SU-DHL-6 (cell line): ENCODE data around the gene TACSTD2.
"Not testable (repeated sequence)": the region's sequence is repeated elsewhere in the genome, so short reads cannot be mapped to it uniquely, and the experiment has no call there.

Experiments used
- H2AFZ ChIP-seq: fragments of 200-600 bp; sonication (generic); 2 replicates; pipeline ENCODE4 v1.6.1; 2014; ENCODE audit warnings: low read depth, mild to moderate bottlenecking, moderate library complexity, mixed read lengths, antibody characterized with exemption, low read length; ENCODE audit not compliant: severe bottlenecking
- H3F3A ChIP-seq: fragments of 200-600 bp; shearing (Covaris generic); 2 replicates; pipeline ENCODE4 v1.6.0; 2016; ENCODE audit warnings: antibody characterized with exemption, mild to moderate bottlenecking; ENCODE audit not compliant: insufficient read depth
- H3K27ac ChIP-seq: fragments of 200-600 bp; sonication (generic); 2 replicates; pipeline ENCODE4 v1.5.1; 2016; ENCODE audit warnings: low read depth, mild to moderate bottlenecking, low read length, moderate library complexity, mixed read lengths
- H3K27me3 ChIP-seq: fragments of 200-600 bp; sonication (generic), shearing (Covaris generic); 2 replicates; pipeline ENCODE4 v1.6.0; 2014; ENCODE audit warnings: mild to moderate bottlenecking, low read length
- H3K36me3 ChIP-seq: fragments of 200-600 bp; sonication (generic); 2 replicates; pipeline ENCODE4 v1.6.1; 2014; ENCODE audit warnings: mild to moderate bottlenecking, low read length, mixed read lengths
- H3K4me2 ChIP-seq: fragments of 300-600, 200-600 bp; shearing (Covaris generic), sonication (generic); 2 replicates; pipeline ENCODE4 v1.6.0; 2014; ENCODE audit warnings: low read length, low read depth, mild to moderate bottlenecking; ENCODE audit not compliant: poor library complexity, severe bottlenecking
- H3K4me3 ChIP-seq: fragments of 200-600 bp; sonication (generic); 2 replicates; pipeline ENCODE4 v1.5.1; 2014; ENCODE audit warnings: antibody characterized with exemption, low read length, mild to moderate bottlenecking, mixed read lengths; ENCODE audit not compliant: insufficient read depth, poor library complexity, severe bottlenecking
- H3K79me2 ChIP-seq: fragments of 200-600 bp; sonication (generic); 2 replicates; pipeline ENCODE4 v1.6.1; 2014; ENCODE audit warnings: mild to moderate bottlenecking, low read length, moderate library complexity; ENCODE audit not compliant: insufficient read depth
- H3K9ac ChIP-seq: fragments of 200-600 bp; sonication (generic); 2 replicates; pipeline ENCODE4 v1.7.0; 2014; ENCODE audit warnings: mild to moderate bottlenecking, low read length
- H3K9me2 ChIP-seq: fragments of 200-600 bp; sonication (generic); replicated peaks from 2 replicates; pipeline ENCODE4 v1.6.1; 2014; ENCODE audit warnings: low read length; ENCODE audit not compliant: insufficient read depth
- H3K9me3 ChIP-seq: fragments of 200-600 bp; sonication (generic); 2 replicates; pipeline ENCODE4 v1.6.1; 2014; ENCODE audit warnings: low read length, mixed read lengths; ENCODE audit not compliant: insufficient read depth
- H4K20me1 ChIP-seq: fragments of 200-600 bp; sonication (generic); 2 replicates; pipeline ENCODE4 v1.6.1; 2014; ENCODE audit warnings: low read depth, mild to moderate bottlenecking, antibody characterized with exemption, low read length, moderate library complexity, mixed read lengths
- EZH2phosphoT487 ChIP-seq: fragments of 200-600 bp; sonication (generic), shearing (Covaris generic); conservative IDR thresholded peaks from 2 replicates; pipeline ENCODE4 v1.6.1; 2018; ENCODE audit warnings: mild to moderate bottlenecking, antibody characterized with exemption, low read length, moderate library complexity, mixed read lengths
- TF ChIP-seq, protein P1 (sequence below): fragments of 200-600 bp; sonication (generic); IDR thresholded peaks from one replicate; pipeline ENCODE4 v1.5.1; 2017; ENCODE audit warnings: antibody characterized with exemption, mild to moderate bottlenecking, low read length, moderate library complexity; ENCODE audit not compliant: insufficient read depth, poor library complexity, severe bottlenecking

Gene TACSTD2, protein sequence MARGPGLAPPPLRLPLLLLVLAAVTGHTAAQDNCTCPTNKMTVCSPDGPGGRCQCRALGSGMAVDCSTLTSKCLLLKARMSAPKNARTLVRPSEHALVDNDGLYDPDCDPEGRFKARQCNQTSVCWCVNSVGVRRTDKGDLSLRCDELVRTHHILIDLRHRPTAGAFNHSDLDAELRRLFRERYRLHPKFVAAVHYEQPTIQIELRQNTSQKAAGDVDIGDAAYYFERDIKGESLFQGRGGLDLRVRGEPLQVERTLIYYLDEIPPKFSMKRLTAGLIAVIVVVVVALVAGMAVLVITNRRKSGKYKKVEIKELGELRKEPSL

DNA sequence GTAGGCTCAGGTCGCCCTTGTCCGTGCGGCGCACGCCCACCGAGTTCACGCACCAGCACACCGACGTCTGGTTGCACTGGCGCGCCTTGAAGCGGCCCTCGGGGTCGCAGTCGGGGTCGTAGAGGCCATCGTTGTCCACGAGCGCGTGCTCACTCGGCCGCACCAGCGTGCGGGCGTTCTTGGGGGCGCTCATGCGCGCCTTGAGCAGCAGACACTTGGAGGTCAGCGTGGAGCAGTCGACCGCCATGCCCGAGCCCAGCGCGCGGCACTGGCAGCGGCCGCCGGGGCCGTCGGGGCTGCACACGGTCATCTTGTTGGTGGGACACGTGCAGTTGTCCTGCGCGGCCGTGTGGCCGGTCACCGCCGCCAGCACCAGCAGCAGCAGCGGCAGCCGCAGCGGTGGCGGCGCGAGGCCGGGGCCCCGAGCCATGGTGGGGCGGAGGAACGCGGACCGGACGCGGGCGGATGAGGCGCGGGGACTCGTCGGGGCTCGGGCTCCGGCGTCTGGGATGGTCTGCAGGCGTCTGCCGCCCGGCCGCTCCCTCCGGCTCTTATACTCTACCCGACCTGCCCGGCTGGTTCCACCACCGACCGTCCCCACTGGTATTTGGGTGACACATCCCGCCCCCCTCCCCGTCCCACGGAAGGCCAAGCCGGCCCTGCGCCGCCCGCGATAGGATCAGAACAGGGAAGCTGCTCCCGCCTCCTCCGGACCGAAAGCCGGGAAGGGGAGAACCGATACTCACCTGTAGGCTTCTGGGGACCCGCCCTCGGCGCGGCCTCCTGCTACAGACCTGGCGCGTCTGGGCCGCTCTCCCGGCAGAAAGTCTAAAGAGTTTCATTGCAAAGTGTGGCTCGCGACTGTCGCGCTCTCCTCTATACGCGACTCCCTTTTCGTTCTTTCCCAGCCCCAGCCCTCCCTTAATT, at the start of gene TACSTD2:
TACSTD2 (minus strand) TSS at position 526 of the 927 bp plus-strand sequence; CDS start at position 430, 96 bp downstream.
- Histone ChIP-seq H3K36me3 (no peaks in the 10 kb centered on the region), H4K20me1 (no peaks in the 10 kb centered on the region), H2AFZ (no peak within 1 kb of the TSS), H3K27ac (no peak within 1 kb of the TSS), H3K9me3 (no peaks in the 10 kb centered on the region), H3K79me2 (no peaks in the 10 kb centered on the region), H3K4me3 (no peak within 1 kb of the TSS), H3K9ac (no peak within 1 kb of the TSS), H3K9me2 (no peaks in the 10 kb centered on the region), H3K4me2 (no peak within 1 kb of the TSS), H3K27me3 (no peaks in the 10 kb centered on the region), H3F3A (no peaks in the 10 kb centered on the region)
- TF ChIP-seq EZH2phosphoT487, result no peak
- TF ChIP-seq, protein P1, sequence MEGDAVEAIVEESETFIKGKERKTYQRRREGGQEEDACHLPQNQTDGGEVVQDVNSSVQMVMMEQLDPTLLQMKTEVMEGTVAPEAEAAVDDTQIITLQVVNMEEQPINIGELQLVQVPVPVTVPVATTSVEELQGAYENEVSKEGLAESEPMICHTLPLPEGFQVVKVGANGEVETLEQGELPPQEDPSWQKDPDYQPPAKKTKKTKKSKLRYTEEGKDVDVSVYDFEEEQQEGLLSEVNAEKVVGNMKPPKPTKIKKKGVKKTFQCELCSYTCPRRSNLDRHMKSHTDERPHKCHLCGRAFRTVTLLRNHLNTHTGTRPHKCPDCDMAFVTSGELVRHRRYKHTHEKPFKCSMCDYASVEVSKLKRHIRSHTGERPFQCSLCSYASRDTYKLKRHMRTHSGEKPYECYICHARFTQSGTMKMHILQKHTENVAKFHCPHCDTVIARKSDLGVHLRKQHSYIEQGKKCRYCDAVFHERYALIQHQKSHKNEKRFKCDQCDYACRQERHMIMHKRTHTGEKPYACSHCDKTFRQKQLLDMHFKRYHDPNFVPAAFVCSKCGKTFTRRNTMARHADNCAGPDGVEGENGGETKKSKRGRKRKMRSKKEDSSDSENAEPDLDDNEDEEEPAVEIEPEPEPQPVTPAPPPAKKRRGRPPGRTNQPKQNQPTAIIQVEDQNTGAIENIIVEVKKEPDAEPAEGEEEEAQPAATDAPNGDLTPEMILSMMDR, result no peak

DNA sequence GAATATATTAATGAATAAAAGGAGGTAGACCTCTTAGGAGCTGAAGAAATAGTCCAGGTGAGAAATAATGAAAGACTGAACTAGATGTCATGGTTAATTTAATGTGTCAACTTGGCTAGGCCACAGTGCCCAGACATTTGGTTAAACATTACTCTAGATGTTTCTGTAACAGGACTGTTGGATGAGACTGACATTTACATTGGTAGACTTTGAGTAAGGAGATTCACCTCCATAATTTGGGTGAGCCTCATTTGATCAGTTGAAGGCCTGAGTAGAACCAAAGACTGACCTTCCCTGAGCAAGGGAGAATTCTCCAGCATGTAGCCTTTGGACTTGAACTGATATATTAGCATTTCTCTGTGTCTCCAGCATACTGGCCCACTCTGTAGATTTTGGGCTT, 49.2 kb upstream of the TACSTD2 start:
- Histone ChIP-seq H3K4me3 (no peak overlapping the region), H3F3A (no peaks in the 10 kb centered on the region), H3K36me3 (no peaks in the 10 kb centered on the region), H3K4me2 (no peak overlapping the region), H3K27me3 (no peaks in the 10 kb centered on the region), H4K20me1 (no peaks in the 10 kb centered on the region), H3K79me2 (no peaks in the 10 kb centered on the region), H3K9me2 (no peaks in the 10 kb centered on the region), H3K27ac (no peak overlapping the region), H3K9me3 (no peaks in the 10 kb centered on the region), H3K9ac (no peak overlapping the region), H2AFZ (no peak overlapping the region)
- no peak for TF ChIP-seq EZH2phosphoT487
- TF ChIP-seq, protein P1, result no peak

DNA sequence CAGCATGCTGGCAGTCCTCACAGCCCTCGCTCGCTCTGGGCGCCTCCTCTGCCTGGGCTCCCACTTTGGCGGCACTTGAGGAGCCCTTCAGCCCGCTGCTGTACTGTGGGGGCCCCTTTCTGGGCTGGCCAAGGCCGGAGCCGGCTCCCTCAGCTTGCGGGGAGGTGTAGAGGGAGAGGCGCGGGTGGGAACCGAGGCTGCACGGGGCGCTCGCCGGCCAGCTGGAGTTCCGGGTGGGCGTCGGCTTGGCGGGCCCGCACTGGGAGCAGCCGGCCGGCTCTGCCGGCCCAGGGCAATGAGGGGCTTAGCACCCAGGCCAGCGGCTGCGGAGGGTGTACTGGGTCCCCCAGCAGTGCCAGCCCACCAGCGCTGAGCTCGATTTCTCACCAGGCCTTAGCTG, 46.2 kb upstream of the TACSTD2 start:
- not testable (repeated sequence) for H3K9me2 ChIP-seq, H3K27me3 ChIP-seq, H3K9me3 ChIP-seq, H3K4me2 ChIP-seq, H3K36me3 ChIP-seq, H4K20me1 ChIP-seq, H3K79me2 ChIP-seq, H3K27ac ChIP-seq, H3F3A ChIP-seq, H2AFZ ChIP-seq, H3K4me3 ChIP-seq, H3K9ac ChIP-seq
